ENCODE data around the gene DNAH10.

The DNAH10 gene

GRCh38 chr12:123948401-123948795 is 186.3 kb downstream of the DNAH10 start:
- Histone ChIP-seq H3K36me3 (peaks cover 0 to 49% (median 4%) of the 10 kb centered on the region in 11 experiments; a peak in 13 of 22 replicates), H3K9me3 (replicated peaks in 1 of 11) (peaks cover 0 to 11% (median 0%) of the 10 kb centered on the region in 11 experiments; a peak in 6 of 22 replicates), H3K4me3 (no peak overlapping the region), H3K27ac (no peak overlapping the region), H3K4me2 (no peak overlapping the region), H3K27me3 (no peaks in the 10 kb centered on the region), H3K4me1 (peaks cover 8 to 20% (median 13%) of the 10 kb centered on the region in 10 experiments; a peak in 17 of 20 replicates), H3K9ac (no peak overlapping the region), H4K20me1 (peaks cover 0 to 59% (median 7%) of the 10 kb centered on the region in 11 experiments; a peak in 10 of 22 replicates)
- TF ChIP-seq Cebpa-rat (IDR thresholded peaks at IDR 0.05) = no peak

GRCh38 chr12:123948796-123949769 is 187.0 kb downstream of the DNAH10 start:
- Histone ChIP-seq H3K4me2 (no peak overlapping the region), H3K4me3 (no peak overlapping the region), H3K36me3 (peaks cover 0 to 42% (median 4%) of the 10 kb centered on the region in 11 experiments; a peak in 7 of 22 replicates), H4K20me1 (peaks cover 0 to 54% (median 7%) of the 10 kb centered on the region in 11 experiments; a peak in 10 of 22 replicates), H3K9ac (no peak overlapping the region), H3K27ac (no peak overlapping the region), H3K4me1 (peaks cover 1 to 13% (median 9%) of the 10 kb centered on the region in 10 experiments; a peak in 15 of 20 replicates), H3K27me3 (no peaks in the 10 kb centered on the region), H3K9me3 (replicated peaks in 1 of 11) (peaks cover 0 to 4% (median 0%) of the 10 kb centered on the region in 11 experiments; a peak in 1 of 22 replicates)
- no peak for TF ChIP-seq Cebpa-rat (IDR thresholded peaks at IDR 0.05)

GRCh38 chr12:123949770-123950165 is 187.7 kb downstream of the DNAH10 start:
- Histone ChIP-seq H3K4me2 (no peak overlapping the region), H3K9me3 (replicated peaks in 1 of 11) (no peaks in the 10 kb centered on the region)
- no peak for TF ChIP-seq Cebpa-rat (IDR thresholded peaks at IDR 0.05)

GRCh38 chr12:123950476-123951349 is 188.6 kb downstream of the DNAH10 start:
- Histone ChIP-seq H3K4me3 (no peak overlapping the region), H3K4me1 (peaks cover 0 to 13% (median 5%) of the 10 kb centered on the region in 10 experiments; a peak in 8 of 20 replicates), H3K36me3 (peaks cover 0 to 26% (median 0%) of the 10 kb centered on the region in 11 experiments; a peak in 3 of 22 replicates), H3K27me3 (no peaks in the 10 kb centered on the region), H3K9ac (no peak overlapping the region), H4K20me1 (peaks cover 0 to 53% (median 5%) of the 10 kb centered on the region in 11 experiments; a peak in 10 of 22 replicates), H3K27ac (no peak overlapping the region), H3K4me2 (peak overlapping the region in 1 of 11 experiments; percentile 12; a peak in 1 of 22 replicates), H3K9me3 (replicated peaks in 1 of 11) (no peaks in the 10 kb centered on the region)
- TF ChIP-seq Cebpa-rat (IDR thresholded peaks at IDR 0.05) = no peak

More at GRCh38 chr12:123949770-123950165, 187.7 kb downstream of the DNAH10 start:
- H3K4me1 ChIP-seq = peaks cover 0 to 13% (median 6%) of the 10 kb centered on the region in 10 experiments; a peak in 8 of 20 replicates
- H3K27ac ChIP-seq = no peak overlapping the region
- peaks cover 0 to 60% (median 7%) of the 10 kb centered on the region in 11 experiments; a peak in 10 of 22 replicates for H4K20me1 ChIP-seq
- no peak overlapping the region for H3K4me3 ChIP-seq
- peaks cover 0 to 35% (median 4%) of the 10 kb centered on the region in 11 experiments; a peak in 6 of 22 replicates for H3K36me3 ChIP-seq
- no peak overlapping the region for H3K9ac ChIP-seq
- H3K27me3 ChIP-seq = no peaks in the 10 kb centered on the region

GRCh38 chr12:123951467-123951866 is 189.4 kb downstream of the DNAH10 start:
- H3K4me2 ChIP-seq = no peak overlapping the region
- no peak overlapping the region for H3K4me3 ChIP-seq
- no peaks in the 10 kb centered on the region for H3K9me3 ChIP-seq (replicated peaks in 1 of 11)
- H3K27ac ChIP-seq = no peak overlapping the region
- peaks cover 0 to 13% (median 5%) of the 10 kb centered on the region in 10 experiments; a peak in 8 of 20 replicates for H3K4me1 ChIP-seq
- TF ChIP-seq Cebpa-rat (IDR thresholded peaks at IDR 0.05) = no peak
- H3K36me3 ChIP-seq = peaks cover 0 to 21% (median 0%) of the 10 kb centered on the region in 11 experiments; a peak in 3 of 22 replicates
- H3K27me3 ChIP-seq = no peaks in the 10 kb centered on the region
- H4K20me1 ChIP-seq = peaks cover 0 to 46% (median 5%) of the 10 kb centered on the region in 11 experiments; a peak in 10 of 22 replicates
- H3K9ac ChIP-seq = no peak overlapping the region

GRCh38 chr12:123952037-123952436 is 189.9 kb downstream of the DNAH10 start:
- Histone ChIP-seq H3K9ac (no peak overlapping the region), H3K27ac (no peak overlapping the region), H4K20me1 (peaks cover 0 to 40% (median 5%) of the 10 kb centered on the region in 11 experiments; a peak in 10 of 22 replicates), H3K4me3 (no peak overlapping the region), H3K9me3 (replicated peaks in 1 of 11) (no peaks in the 10 kb centered on the region), H3K27me3 (no peaks in the 10 kb centered on the region), H3K4me2 (peak overlapping the region in 7 of 11 experiments; percentile 8 to 35 (median 14); a peak in 6 of 22 replicates), H3K36me3 (peaks cover 0 to 21% (median 0%) of the 10 kb centered on the region in 11 experiments; a peak in 3 of 22 replicates), H3K4me1 (peaks cover 0 to 13% (median 5%) of the 10 kb centered on the region in 10 experiments; a peak in 8 of 20 replicates)
- no peak for TF ChIP-seq Cebpa-rat (IDR thresholded peaks at IDR 0.05)

GRCh38 chr12:123954647-123955350 is 192.7 kb downstream of the DNAH10 start:
- Histone ChIP-seq H3K9ac (no peak overlapping the region), H3K4me3 (no peak overlapping the region), H3K27me3 (no peaks in the 10 kb centered on the region), H3K4me1 (peaks cover 0 to 13% (median 7%) of the 10 kb centered on the region in 10 experiments; a peak in 9 of 20 replicates), H3K4me2 (no peak overlapping the region), H3K9me3 (replicated peaks in 1 of 11) (no peaks in the 10 kb centered on the region), H3K36me3 (0 out of 22 replicates have a peak, but pooled peaks cover 0 to 3% (median 0%) of the 10 kb centered on the region in 11 experiments), H3K27ac (no peak overlapping the region), H4K20me1 (peaks cover 0 to 28% (median 8%) of the 10 kb centered on the region in 11 experiments; a peak in 9 of 22 replicates)
- TF ChIP-seq Cebpa-rat (IDR thresholded peaks at IDR 0.05) = no peak

All from BLaER1 treated with 17β-estradiol and CSF1 and Interleukin-3, amounts not matched to agents 10 nM and 100 nM (cell line).